Neural progenitor cell (in vitro differentiated cells): ENCODE results near the gene WDR27. TPM values are rescaled to one million over a fixed set of nuclear protein-coding genes. Genes with fewer than 3 reads are reported as not detected.

Experiments used
- DNase-seq: peaks from one replicate; pipeline ENCODE4 v3.0.0-alpha.2; 2016; ENCODE audit warnings: low spot score
- H2AFZ ChIP-seq: fragments of 200-600 bp; sonication (generic); replicated peaks from 2 replicates; pipeline ENCODE4 v1.6.1; 2016; ENCODE audit warnings: antibody characterized with exemption
- H3F3A ChIP-seq: fragments of 200-600 bp; sonication (generic); 2 replicates; pipeline ENCODE4 v1.6.1; 2016; ENCODE audit warnings: antibody characterized with exemption, low read depth
- H3K27ac ChIP-seq: fragments of 200-600 bp; sonication (generic); 2 replicates; pipeline ENCODE4 v1.5.1; 2016; ENCODE audit warnings: mild to moderate bottlenecking
- H3K27me3 ChIP-seq: fragments of 200-600 bp; sonication (generic); 2 replicates; pipeline ENCODE4 v1.6.1; 2016; ENCODE audit warnings: mild to moderate bottlenecking, moderate library complexity
- H3K36me3 ChIP-seq: fragments of 200-600 bp; sonication (generic); 2 replicates; pipeline ENCODE4 v1.5.1; 2016
- H3K4me1 ChIP-seq: fragments of 200-600 bp; sonication (generic); 2 replicates; pipeline ENCODE4 v1.6.1; 2016; ENCODE audit warnings: mixed run types
- H3K4me2 ChIP-seq: fragments of 200-600 bp; sonication (generic); 2 replicates; pipeline ENCODE4 v1.6.1; 2016
- H3K4me3 ChIP-seq: fragments of 200-600 bp; sonication (generic); 2 replicates; pipeline ENCODE4 v1.5.1; 2016
- H3K79me2 ChIP-seq: fragments of 200-600 bp; sonication (generic); 2 replicates; pipeline ENCODE4 v1.6.1; 2016; ENCODE audit warnings: low read depth
- H3K9ac ChIP-seq: fragments of 200-600 bp; sonication (generic); 2 replicates; pipeline ENCODE4 v1.6.1; 2016
- H3K9me3 ChIP-seq: fragments of 200-600 bp; sonication (generic); 2 replicates; pipeline ENCODE4 v1.5.1; 2016; ENCODE audit warnings: low read depth
- H4K20me1 ChIP-seq: fragments of 200-600 bp; sonication (generic); 2 replicates; pipeline ENCODE4 v1.6.1; 2016; ENCODE audit warnings: low read depth
- H3K27ac Mint-ChIP-seq: 3 replicates; pipeline ENCODE4 v1.8.0; 2021; ENCODE audit warnings: mixed read lengths
- H3K27me3 Mint-ChIP-seq: 2 replicates; pipeline ENCODE4 v1.8.0; 2022; ENCODE audit warnings: low read depth, mild to moderate bottlenecking, inconsistent platforms, moderate library complexity, mixed read lengths; ENCODE audit not compliant: insufficient read depth
- H3K36me3 Mint-ChIP-seq: 3 replicates; pipeline ENCODE4 v1.8.0; 2021; ENCODE audit warnings: mixed read lengths
- H3K4me1 Mint-ChIP-seq: 3 replicates; pipeline ENCODE4 v1.8.0; 2021; ENCODE audit warnings: mixed read lengths
- H3K4me3 Mint-ChIP-seq: 3 replicates; pipeline ENCODE4 v1.8.0; 2021; ENCODE audit warnings: mild to moderate bottlenecking, moderate library complexity, mixed read lengths
- H3K9me3 Mint-ChIP-seq: 3 replicates; pipeline ENCODE4 v1.8.0; 2020; ENCODE audit warnings: mixed read lengths
- EZH2 ChIP-seq: fragments of 200-600 bp; sonication (generic); IDR thresholded peaks from 2 replicates; pipeline ENCODE4 v1.6.1; 2017; ENCODE audit warnings: antibody characterized with exemption, mild to moderate bottlenecking, moderate library complexity
- EZH2phosphoT487 ChIP-seq: fragments of 200-600 bp; sonication (generic); IDR thresholded peaks from 2 replicates; pipeline ENCODE4 v1.6.1; 2017; ENCODE audit warnings: antibody characterized with exemption
- total RNA-seq: library from RNA; depleted of rRNA; stranded (reverse); fragments of >200 nt; gene quantifications from 2 replicates; pipeline ENCODE4 v1.2.3, GENCODE V29; 2015; ENCODE audit warnings: low replicate concordance
- TF ChIP-seq, protein P1 (sequence below): fragments of 200-600 bp; sonication (generic); IDR thresholded peaks from 2 replicates; pipeline ENCODE4 v1.5.1; 2017; ENCODE audit warnings: antibody characterized with exemption, mild to moderate bottlenecking

WDR27 gene
- total RNA-seq, 1 donor from 2014 or later: 69.0 TPM

DNA sequence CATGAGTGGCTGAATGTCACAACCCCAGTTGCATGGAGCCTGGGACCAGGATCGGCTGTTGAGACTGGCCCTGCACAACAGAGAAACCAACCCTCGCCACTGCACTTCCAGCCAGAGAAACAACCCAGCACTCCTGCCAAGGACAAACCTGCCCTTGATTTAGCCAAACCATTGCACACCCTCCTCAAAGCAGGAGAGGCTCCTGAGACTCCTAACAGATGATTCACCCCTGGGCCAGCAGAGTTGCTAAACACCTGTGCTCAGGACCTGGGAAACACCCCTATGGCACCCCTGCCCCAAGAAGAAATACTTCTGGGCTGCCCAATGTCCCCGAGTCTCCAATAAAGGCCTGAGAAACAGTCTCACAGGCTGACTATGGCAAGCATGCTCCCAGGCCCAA lies 17.8 kb downstream of the WDR27 start:
- no peak for TF ChIP-seq EZH2
- Histone ChIP-seq H4K20me1 (no peaks in the 10 kb centered on the region), H3K36me3 (peaks cover 26% of the 10 kb centered on the region), H3K79me2 (peaks cover 54% of the 10 kb centered on the region), H2AFZ (no peak overlapping the region), H3K9ac (no peak overlapping the region), H3K27ac (no peak overlapping the region), H3K4me1 (no peaks in the 10 kb centered on the region), H3K27me3 (no peaks in the 10 kb centered on the region), H3F3A (no peaks in the 10 kb centered on the region), H3K4me2 (no peak overlapping the region), H3K4me3 (no peak overlapping the region), H3K9me3 (peaks cover 17% of the 10 kb centered on the region)
- peaks cover 40% of the 10 kb centered on the region for H3K9me3 Mint-ChIP-seq
- H3K4me1 Mint-ChIP-seq: no peaks in the 10 kb centered on the region
- no peak overlapping the region for H3K27ac Mint-ChIP-seq
- no peaks in the 10 kb centered on the region for H3K27me3 Mint-ChIP-seq
- no peak overlapping the region for H3K4me3 Mint-ChIP-seq
- H3K36me3 Mint-ChIP-seq: peaks cover 76% of the 10 kb centered on the region
- no peak for DNase-seq

DNA sequence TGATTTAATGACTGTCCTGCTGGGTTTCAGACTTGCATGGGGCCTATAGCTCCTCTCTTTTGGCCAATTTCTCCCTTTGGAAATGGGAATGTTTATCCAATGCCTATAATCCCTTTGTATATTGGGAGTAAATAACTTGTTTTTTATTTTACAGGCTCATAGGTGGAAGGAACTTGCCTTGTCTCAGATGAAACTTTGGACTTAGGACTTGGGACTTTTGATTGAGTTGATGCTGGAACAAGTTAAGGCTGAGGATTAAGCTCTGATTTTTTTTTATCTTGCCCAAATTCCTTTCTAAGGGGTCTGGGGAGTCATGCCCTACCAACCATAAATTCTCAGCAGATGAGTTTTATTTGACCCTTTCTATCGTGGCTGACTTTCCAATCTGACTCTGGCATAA lies 23.5 kb downstream of the WDR27 start:
- H3K4me3 Mint-ChIP-seq: no peak overlapping the region
- Histone ChIP-seq H3K27ac (no peak overlapping the region), H3K36me3 (no peaks in the 10 kb centered on the region), H3K9ac (no peak overlapping the region), H4K20me1 (no peaks in the 10 kb centered on the region), H3K4me3 (no peak overlapping the region), H3K79me2 (peaks cover 16% of the 10 kb centered on the region), H3K27me3 (no peaks in the 10 kb centered on the region), H2AFZ (no peak overlapping the region), H3K4me2 (no peak overlapping the region), H3F3A (no peaks in the 10 kb centered on the region), H3K4me1 (no peaks in the 10 kb centered on the region), H3K9me3 (no peaks in the 10 kb centered on the region)
- no peak for DNase-seq
- TF ChIP-seq EZH2phosphoT487: no peak
- no peak for TF ChIP-seq EZH2
- TF ChIP-seq, protein P1, sequence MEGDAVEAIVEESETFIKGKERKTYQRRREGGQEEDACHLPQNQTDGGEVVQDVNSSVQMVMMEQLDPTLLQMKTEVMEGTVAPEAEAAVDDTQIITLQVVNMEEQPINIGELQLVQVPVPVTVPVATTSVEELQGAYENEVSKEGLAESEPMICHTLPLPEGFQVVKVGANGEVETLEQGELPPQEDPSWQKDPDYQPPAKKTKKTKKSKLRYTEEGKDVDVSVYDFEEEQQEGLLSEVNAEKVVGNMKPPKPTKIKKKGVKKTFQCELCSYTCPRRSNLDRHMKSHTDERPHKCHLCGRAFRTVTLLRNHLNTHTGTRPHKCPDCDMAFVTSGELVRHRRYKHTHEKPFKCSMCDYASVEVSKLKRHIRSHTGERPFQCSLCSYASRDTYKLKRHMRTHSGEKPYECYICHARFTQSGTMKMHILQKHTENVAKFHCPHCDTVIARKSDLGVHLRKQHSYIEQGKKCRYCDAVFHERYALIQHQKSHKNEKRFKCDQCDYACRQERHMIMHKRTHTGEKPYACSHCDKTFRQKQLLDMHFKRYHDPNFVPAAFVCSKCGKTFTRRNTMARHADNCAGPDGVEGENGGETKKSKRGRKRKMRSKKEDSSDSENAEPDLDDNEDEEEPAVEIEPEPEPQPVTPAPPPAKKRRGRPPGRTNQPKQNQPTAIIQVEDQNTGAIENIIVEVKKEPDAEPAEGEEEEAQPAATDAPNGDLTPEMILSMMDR: no peak
- H3K36me3 Mint-ChIP-seq: peaks cover 61% of the 10 kb centered on the region
- H3K27me3 Mint-ChIP-seq: no peaks in the 10 kb centered on the region
- H3K4me1 Mint-ChIP-seq: no peaks in the 10 kb centered on the region
- peaks cover 10% of the 10 kb centered on the region for H3K9me3 Mint-ChIP-seq
- H3K27ac Mint-ChIP-seq: no peak overlapping the region

DNA sequence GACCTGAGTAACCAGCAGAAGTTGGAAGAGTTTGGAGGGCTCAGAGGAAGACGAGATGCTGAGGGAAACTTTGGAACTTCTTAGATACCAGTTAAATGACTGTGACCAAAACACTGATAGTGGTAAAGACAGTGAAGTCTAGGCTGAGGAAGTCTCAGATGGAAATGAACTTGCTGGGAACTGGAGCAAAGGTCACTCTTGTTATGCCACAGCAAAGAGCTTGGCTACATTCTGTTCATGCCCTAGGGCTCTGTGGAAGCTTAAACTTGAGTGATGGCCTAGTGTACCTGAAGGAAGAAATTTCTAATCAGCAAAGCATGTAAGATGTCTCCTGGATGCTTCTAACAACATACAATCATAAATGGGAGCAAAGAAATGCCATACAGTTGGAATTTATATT lies 24.7 kb downstream of the WDR27 start:
- peaks cover 50% of the 10 kb centered on the region for H3K36me3 Mint-ChIP-seq

DNA sequence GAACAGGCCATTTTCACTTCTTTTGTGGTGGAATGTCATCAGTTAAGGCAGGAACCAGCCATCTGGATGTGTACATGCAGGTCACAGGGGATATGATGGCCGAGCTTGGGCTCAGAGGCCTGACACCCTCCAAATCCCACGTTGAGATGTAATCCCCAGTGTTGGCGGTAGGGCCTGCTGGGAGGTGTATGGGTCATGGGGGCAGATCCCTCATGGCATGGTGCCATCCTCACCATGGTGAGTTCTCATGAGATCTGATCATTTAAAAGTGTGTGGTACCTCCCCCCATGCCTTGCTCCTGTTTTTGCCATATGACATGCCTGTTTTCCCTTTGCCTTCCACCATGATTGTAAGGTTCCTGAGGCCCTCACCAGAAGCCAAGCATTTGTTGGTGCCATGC lies 26.8 kb downstream of the WDR27 start:
- Mint-ChIP-seq H3K4me1 (peaks cover 3% of the 10 kb centered on the region), H3K9me3 (no peaks in the 10 kb centered on the region), H3K4me3 (no peak overlapping the region), H3K27me3 (no peaks in the 10 kb centered on the region), H3K27ac (no peak overlapping the region), H3K36me3 (peaks cover 44% of the 10 kb centered on the region)
- DNase-seq: no peak
- H3K4me2 ChIP-seq: no peak overlapping the region
- no peak overlapping the region for H3K4me3 ChIP-seq
- H3K9ac ChIP-seq: no peak overlapping the region
- no peaks in the 10 kb centered on the region for H3K4me1 ChIP-seq
- H3F3A ChIP-seq: no peaks in the 10 kb centered on the region
- H4K20me1 ChIP-seq: no peaks in the 10 kb centered on the region
- TF ChIP-seq, protein P1: no peak
- TF ChIP-seq EZH2 (no peak), EZH2phosphoT487 (no peak)
- H3K27ac ChIP-seq: no peak overlapping the region
- H3K27me3 ChIP-seq: no peaks in the 10 kb centered on the region
- H3K36me3 ChIP-seq: no peaks in the 10 kb centered on the region
- no peak overlapping the region for H2AFZ ChIP-seq
- no peaks in the 10 kb centered on the region for H3K79me2 ChIP-seq
- no peaks in the 10 kb centered on the region for H3K9me3 ChIP-seq

More for the DNA sequence above, 24.7 kb downstream of the WDR27 start:
- Mint-ChIP-seq H3K27ac (no peak overlapping the region), H3K4me1 (no peaks in the 10 kb centered on the region), H3K9me3 (peaks cover 8% of the 10 kb centered on the region), H3K27me3 (no peaks in the 10 kb centered on the region), H3K4me3 (no peak overlapping the region)
- H3K27me3 ChIP-seq: no peaks in the 10 kb centered on the region
- DNase-seq: no peak
- H4K20me1 ChIP-seq: no peaks in the 10 kb centered on the region
- H2AFZ ChIP-seq: no peak overlapping the region
- H3K4me1 ChIP-seq: no peaks in the 10 kb centered on the region
- TF ChIP-seq EZH2 (no peak), EZH2phosphoT487 (no peak)
- TF ChIP-seq, protein P1: no peak
- no peak overlapping the region for H3K4me3 ChIP-seq
- no peak overlapping the region for H3K4me2 ChIP-seq
- no peaks in the 10 kb centered on the region for H3F3A ChIP-seq
- no peaks in the 10 kb centered on the region for H3K36me3 ChIP-seq
- H3K27ac ChIP-seq: no peak overlapping the region
- H3K79me2 ChIP-seq: peaks cover 5% of the 10 kb centered on the region
- no peaks in the 10 kb centered on the region for H3K9me3 ChIP-seq
- no peak overlapping the region for H3K9ac ChIP-seq
